ENCODE measurements around the gene PEX1.

Gene PEX1

DNA sequence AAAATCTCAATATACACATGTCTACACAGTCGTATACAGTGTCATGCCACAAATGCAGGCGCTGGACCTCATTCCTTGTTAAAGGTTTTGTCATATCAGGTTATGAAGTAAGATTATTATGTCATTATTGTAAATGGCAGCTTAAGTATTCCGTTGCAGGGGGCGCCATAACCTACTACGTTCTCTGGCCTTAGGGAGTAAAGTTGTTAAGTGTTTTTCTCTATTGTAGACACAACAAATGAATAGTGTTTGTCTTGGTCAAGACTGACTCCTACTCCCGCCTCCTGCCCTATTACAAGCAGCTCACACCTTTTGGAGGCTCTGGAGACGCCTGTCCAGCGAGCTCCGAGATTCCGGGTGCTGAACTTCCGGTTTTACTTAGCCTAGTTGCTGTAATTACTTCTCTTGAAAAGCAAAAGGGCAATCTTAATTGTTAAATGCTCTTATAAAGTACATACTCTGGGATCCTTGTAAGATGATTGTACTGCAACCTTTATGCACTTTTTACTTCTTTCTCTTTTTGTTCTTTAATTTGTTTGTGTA is 80.0 kb downstream of the PEX1 start (continued):
- no peak for TF ChIP-seq ZNF785 (tag by site-specific recombination; IDR thresholded peaks at IDR 0.05)
- TF ChIP-seq, protein P1, sequence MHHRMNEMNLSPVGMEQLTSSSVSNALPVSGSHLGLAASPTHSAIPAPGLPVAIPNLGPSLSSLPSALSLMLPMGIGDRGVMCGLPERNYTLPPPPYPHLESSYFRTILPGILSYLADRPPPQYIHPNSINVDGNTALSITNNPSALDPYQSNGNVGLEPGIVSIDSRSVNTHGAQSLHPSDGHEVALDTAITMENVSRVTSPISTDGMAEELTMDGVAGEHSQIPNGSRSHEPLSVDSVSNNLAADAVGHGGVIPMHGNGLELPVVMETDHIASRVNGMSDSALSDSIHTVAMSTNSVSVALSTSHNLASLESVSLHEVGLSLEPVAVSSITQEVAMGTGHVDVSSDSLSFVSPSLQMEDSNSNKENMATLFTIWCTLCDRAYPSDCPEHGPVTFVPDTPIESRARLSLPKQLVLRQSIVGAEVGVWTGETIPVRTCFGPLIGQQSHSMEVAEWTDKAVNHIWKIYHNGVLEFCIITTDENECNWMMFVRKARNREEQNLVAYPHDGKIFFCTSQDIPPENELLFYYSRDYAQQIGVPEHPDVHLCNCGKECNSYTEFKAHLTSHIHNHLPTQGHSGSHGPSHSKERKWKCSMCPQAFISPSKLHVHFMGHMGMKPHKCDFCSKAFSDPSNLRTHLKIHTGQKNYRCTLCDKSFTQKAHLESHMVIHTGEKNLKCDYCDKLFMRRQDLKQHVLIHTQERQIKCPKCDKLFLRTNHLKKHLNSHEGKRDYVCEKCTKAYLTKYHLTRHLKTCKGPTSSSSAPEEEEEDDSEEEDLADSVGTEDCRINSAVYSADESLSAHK (tag by site-specific recombination; IDR thresholded peaks at IDR 0.05), result no peak
- TF ChIP-seq, protein P2, sequence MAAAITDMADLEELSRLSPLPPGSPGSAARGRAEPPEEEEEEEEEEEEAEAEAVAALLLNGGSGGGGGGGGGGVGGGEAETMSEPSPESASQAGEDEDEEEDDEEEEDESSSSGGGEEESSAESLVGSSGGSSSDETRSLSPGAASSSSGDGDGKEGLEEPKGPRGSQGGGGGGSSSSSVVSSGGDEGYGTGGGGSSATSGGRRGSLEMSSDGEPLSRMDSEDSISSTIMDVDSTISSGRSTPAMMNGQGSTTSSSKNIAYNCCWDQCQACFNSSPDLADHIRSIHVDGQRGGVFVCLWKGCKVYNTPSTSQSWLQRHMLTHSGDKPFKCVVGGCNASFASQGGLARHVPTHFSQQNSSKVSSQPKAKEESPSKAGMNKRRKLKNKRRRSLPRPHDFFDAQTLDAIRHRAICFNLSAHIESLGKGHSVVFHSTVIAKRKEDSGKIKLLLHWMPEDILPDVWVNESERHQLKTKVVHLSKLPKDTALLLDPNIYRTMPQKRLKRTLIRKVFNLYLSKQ (tag by site-specific recombination; IDR thresholded peaks at IDR 0.05; ENCODE audit: borderline replicate concordance), result no peak
- no peak for TF ChIP-seq ZNF549 (tag by site-specific recombination; IDR thresholded peaks at IDR 0.05)
- no peak for TF ChIP-seq ZNF157 (tag by site-specific recombination; IDR thresholded peaks at IDR 0.05)
- no peak for TF ChIP-seq ZNF449 (tag by site-specific recombination; IDR thresholded peaks at IDR 0.05)
- no peak for TF ChIP-seq ZNF175 (tag by site-specific recombination; IDR thresholded peaks at IDR 0.05)
- TF ChIP-seq, protein P3, sequence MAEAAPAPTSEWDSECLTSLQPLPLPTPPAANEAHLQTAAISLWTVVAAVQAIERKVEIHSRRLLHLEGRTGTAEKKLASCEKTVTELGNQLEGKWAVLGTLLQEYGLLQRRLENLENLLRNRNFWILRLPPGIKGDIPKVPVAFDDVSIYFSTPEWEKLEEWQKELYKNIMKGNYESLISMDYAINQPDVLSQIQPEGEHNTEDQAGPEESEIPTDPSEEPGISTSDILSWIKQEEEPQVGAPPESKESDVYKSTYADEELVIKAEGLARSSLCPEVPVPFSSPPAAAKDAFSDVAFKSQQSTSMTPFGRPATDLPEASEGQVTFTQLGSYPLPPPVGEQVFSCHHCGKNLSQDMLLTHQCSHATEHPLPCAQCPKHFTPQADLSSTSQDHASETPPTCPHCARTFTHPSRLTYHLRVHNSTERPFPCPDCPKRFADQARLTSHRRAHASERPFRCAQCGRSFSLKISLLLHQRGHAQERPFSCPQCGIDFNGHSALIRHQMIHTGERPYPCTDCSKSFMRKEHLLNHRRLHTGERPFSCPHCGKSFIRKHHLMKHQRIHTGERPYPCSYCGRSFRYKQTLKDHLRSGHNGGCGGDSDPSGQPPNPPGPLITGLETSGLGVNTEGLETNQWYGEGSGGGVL (tag by site-specific recombination; IDR thresholded peaks at IDR 0.05), result no peak
- no peak for TF ChIP-seq ZNF324 (tag by site-specific recombination; IDR thresholded peaks at IDR 0.05)
- no peak for TF ChIP-seq YY1 (tag by site-specific recombination; IDR thresholded peaks at IDR 0.05)
- no peak for TF ChIP-seq ZNF521 (tag by site-specific recombination; IDR thresholded peaks at IDR 0.05)
- TF ChIP-seq ZNF664 (tag by site-specific recombination; IDR thresholded peaks at IDR 0.05), result no peak
- TF ChIP-seq, protein P4, sequence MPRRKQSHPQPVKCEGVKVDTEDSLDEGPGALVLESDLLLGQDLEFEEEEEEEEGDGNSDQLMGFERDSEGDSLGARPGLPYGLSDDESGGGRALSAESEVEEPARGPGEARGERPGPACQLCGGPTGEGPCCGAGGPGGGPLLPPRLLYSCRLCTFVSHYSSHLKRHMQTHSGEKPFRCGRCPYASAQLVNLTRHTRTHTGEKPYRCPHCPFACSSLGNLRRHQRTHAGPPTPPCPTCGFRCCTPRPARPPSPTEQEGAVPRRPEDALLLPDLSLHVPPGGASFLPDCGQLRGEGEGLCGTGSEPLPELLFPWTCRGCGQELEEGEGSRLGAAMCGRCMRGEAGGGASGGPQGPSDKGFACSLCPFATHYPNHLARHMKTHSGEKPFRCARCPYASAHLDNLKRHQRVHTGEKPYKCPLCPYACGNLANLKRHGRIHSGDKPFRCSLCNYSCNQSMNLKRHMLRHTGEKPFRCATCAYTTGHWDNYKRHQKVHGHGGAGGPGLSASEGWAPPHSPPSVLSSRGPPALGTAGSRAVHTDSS (tag by site-specific recombination; IDR thresholded peaks at IDR 0.05), result no peak
- no peak for TF ChIP-seq SETDB1 (IDR thresholded peaks at IDR 0.05; ENCODE audit: insufficient read length, low read length)
- TF ChIP-seq WT1 (tag by site-specific recombination; IDR thresholded peaks at IDR 0.05), result peak; percentile 63
- TF ChIP-seq ZNF311 (tag by site-specific recombination; IDR thresholded peaks at IDR 0.05; ENCODE audit: borderline replicate concordance), result no peak
- TF ChIP-seq ZNF510 (tag by site-specific recombination; IDR thresholded peaks at IDR 0.05; ENCODE audit: insufficient replicate concordance), result no peak
- no peak for TF ChIP-seq ZNF132 (tag by site-specific recombination; IDR thresholded peaks at IDR 0.05; ENCODE audit: borderline replicate concordance)
- no peak for TF ChIP-seq ZNF146 (tag by site-specific recombination; IDR thresholded peaks at IDR 0.05)
- no peak for TF ChIP-seq ZNF404 (tag by site-specific recombination; IDR thresholded peaks at IDR 0.05)
- TF ChIP-seq ZBTB21 (tag by site-specific recombination; IDR thresholded peaks at IDR 0.05), result peak; percentile 93
- TF ChIP-seq ZNF654 (tag by site-specific recombination; IDR thresholded peaks at IDR 0.05; ENCODE audit: low read depth), result no peak
- no peak for TF ChIP-seq TCF7L2 (IDR thresholded peaks at IDR 0.05; ENCODE audit: borderline replicate concordance, low read depth, low read length)
- TF ChIP-seq, protein P5, sequence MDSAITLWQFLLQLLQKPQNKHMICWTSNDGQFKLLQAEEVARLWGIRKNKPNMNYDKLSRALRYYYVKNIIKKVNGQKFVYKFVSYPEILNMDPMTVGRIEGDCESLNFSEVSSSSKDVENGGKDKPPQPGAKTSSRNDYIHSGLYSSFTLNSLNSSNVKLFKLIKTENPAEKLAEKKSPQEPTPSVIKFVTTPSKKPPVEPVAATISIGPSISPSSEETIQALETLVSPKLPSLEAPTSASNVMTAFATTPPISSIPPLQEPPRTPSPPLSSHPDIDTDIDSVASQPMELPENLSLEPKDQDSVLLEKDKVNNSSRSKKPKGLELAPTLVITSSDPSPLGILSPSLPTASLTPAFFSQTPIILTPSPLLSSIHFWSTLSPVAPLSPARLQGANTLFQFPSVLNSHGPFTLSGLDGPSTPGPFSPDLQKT (IDR thresholded peaks at IDR 0.05; ENCODE audit: borderline replicate concordance, low read depth, low read length), result no peak
- TF ChIP-seq, protein P6, sequence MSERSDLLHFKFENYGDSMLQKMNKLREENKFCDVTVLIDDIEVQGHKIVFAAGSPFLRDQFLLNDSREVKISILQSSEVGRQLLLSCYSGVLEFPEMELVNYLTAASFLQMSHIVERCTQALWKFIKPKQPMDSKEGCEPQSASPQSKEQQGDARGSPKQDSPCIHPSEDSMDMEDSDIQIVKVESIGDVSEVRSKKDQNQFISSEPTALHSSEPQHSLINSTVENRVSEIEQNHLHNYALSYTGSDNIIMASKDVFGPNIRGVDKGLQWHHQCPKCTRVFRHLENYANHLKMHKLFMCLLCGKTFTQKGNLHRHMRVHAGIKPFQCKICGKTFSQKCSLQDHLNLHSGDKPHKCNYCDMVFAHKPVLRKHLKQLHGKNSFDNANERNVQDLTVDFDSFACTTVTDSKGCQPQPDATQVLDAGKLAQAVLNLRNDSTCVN (tag by site-specific recombination; optimal IDR thresholded peaks at IDR 0.05), result no peak
- TF ChIP-seq ZNF366 (tag by site-specific recombination; conservative IDR thresholded peaks at IDR 0.05), result no peak
